ENCODE data around the gene RNF10. TPM values are rescaled to one million over a fixed set of nuclear protein-coding genes. Genes with fewer than 3 reads are reported as not detected.
A peak's percentile ranks its signal among the peaks of the same experiment; 100 is the strongest.

RNF10 gene
- total RNA-seq, 6 experiments from 2014 or later = 145 to 203 (median 158) TPM

DNA sequence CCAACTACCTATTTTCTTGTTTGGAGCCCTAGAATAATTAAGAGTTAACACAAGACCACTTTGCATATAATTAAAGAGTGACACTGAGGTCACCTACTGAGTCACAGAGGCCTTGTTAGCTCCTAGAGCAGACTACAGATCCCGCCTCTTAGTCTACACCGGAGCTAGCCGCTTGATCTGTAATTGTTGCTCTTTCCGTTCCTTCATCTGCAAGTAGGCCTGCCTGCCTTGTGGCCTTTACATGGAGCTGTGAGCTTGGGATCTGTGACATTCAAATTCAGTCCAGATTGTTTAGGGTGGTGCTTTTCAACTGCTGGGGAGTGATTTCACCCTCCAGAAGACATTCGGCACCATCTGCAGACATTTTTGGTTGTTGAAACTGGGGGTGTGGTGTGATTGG, 43.8 kb upstream of the RNF10 start:
- no peak for DNase-seq
- H3K36me3 Mint-ChIP-seq (ENCODE audit: low read depth) = peaks cover 17% of the 10 kb centered on the region
- H3K9me3 Mint-ChIP-seq = no peaks in the 10 kb centered on the region
- no peak overlapping the region for H3K27ac Mint-ChIP-seq
- no peak overlapping the region for H3K4me3 Mint-ChIP-seq
- TF ChIP-seq, protein P1, sequence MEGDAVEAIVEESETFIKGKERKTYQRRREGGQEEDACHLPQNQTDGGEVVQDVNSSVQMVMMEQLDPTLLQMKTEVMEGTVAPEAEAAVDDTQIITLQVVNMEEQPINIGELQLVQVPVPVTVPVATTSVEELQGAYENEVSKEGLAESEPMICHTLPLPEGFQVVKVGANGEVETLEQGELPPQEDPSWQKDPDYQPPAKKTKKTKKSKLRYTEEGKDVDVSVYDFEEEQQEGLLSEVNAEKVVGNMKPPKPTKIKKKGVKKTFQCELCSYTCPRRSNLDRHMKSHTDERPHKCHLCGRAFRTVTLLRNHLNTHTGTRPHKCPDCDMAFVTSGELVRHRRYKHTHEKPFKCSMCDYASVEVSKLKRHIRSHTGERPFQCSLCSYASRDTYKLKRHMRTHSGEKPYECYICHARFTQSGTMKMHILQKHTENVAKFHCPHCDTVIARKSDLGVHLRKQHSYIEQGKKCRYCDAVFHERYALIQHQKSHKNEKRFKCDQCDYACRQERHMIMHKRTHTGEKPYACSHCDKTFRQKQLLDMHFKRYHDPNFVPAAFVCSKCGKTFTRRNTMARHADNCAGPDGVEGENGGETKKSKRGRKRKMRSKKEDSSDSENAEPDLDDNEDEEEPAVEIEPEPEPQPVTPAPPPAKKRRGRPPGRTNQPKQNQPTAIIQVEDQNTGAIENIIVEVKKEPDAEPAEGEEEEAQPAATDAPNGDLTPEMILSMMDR (IDR thresholded peaks at IDR 0.05) = no peak
- H3K4me1 Mint-ChIP-seq (ENCODE audit: low read depth) = peaks cover 23% of the 10 kb centered on the region
- H3K27me3 Mint-ChIP-seq (ENCODE audit: insufficient read depth) = no peaks in the 10 kb centered on the region; the same call in 1 of the 2 replicates

DNA sequence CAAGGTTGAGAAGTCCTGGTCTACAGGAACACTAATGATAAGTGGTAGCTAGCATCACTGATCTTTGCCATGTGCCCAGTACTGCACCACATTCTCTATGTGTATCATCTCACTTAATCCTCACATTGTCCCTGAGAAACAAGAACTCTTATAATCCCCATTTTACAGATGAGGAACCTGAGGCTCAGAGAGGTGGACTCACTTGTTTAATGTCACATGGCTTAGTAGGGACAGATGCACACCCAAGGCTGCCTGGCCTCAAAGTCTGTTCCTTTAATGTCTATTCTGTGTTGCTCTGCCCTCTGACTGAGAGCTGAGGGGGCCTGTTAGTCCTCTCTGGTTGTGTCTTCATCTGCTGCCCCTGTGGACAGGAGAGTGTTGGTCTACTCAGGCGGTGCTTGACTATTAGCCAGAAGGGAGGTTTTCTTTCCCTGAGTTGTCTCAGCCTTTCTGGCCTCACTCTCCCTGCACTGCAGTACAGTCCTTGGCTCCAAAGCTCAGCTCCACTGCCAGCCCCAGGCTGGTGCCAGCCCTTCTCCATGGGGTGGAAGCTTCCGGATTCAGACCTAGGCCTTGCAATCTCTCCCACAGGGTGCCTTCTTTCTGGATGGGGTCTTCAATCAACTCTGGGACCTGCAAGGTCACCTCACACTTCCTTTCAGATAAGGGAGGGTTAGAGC, 43.2 kb upstream of the RNF10 start:
- Mint-ChIP-seq H3K27ac (no peak overlapping the region), H3K4me1 (ENCODE audit: low read depth) (peaks cover 23% of the 10 kb centered on the region), H3K4me3 (no peak overlapping the region), H3K36me3 (ENCODE audit: low read depth) (peaks cover 17% of the 10 kb centered on the region), H3K9me3 (no peaks in the 10 kb centered on the region), H3K27me3 (ENCODE audit: insufficient read depth) (no peaks in the 10 kb centered on the region; the same call in 1 of the 2 replicates)
- TF ChIP-seq, protein P1 (IDR thresholded peaks at IDR 0.05) = no peak
- no peak for DNase-seq

DNA sequence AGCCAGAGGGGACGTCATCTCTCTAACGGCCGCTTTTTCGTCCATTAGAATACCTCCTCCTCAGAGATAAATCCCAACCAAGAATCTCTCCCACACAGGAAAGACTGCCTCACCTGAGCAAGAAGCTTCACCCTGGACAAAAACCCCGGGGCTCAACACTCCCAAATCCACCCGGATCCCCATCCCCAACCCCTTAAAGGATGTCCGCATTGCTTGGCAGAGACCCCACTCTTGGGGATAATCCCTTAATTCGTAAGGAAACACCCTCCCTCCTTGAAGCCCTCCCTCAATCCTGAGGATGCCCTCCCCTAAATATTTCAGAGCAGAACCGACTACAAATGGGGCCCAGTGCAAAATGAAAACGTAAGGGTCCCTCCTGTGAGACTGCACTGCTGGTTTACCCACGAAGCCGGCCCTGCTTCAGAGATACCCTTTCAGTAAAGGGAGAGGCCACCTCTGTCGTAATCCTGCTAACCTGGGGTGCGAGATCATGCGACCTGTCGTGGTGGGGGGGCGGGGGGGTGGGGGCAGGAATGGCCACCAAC, 38.9 kb upstream of the RNF10 start:
- TF ChIP-seq, protein P1 (IDR thresholded peaks at IDR 0.05) = no peak
- DNase-seq = no peak
- Mint-ChIP-seq H3K27ac (peak overlapping the region; percentile 72), H3K9me3 (no peaks in the 10 kb centered on the region), H3K36me3 (ENCODE audit: low read depth) (peaks cover 36% of the 10 kb centered on the region), H3K4me3 (peak overlapping the region; percentile 89), H3K4me1 (ENCODE audit: low read depth) (peaks cover 30% of the 10 kb centered on the region), H3K27me3 (ENCODE audit: insufficient read depth) (no peaks in the 10 kb centered on the region; the same call in 1 of the 2 replicates)

DNA sequence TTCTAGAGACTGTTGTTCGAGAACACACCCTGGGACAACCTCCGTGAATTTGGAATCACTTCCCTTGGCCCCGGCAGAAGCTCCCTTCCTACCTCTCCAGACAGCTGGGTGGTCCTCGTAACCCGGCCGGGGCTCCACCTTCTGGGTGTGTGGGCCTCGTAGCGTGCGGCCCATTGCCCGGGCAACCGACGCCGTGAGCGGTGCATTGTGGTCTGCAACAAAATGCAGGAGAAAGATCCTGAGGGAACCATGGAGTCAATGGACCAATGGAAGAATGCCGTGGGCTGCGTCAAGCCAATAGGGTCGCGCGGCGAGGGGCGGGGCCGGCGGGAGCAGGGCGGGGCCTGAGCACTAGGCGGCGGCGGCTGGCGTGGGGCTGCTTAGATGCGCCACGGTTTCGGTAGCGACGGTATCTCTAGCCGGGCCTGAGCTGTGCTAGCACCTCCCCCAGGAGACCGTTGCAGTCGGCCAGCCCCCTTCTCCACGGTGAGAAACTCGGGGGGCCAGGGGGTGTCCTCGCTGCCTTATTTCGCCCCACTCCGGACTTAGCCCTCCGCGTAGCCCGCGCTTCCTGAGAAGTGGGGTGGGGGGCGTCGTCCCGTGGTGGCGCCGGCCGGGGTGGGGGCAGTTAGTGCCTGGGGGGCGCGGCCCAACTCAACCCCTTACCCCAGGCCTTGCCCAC, 38.3 kb upstream of the RNF10 start, which contains the start of gene DYNLL1:
Gene DYNLL1 (plus strand): TSS at position 383 of the 682 bp plus-strand sequence. CDS start 309 bp downstream, outside the sequence.
- no peaks in the 10 kb centered on the region; the same call in 1 of the 2 replicates for H3K27me3 Mint-ChIP-seq (ENCODE audit: insufficient read depth)
- DNase-seq = peak; percentile 94
- H3K27ac Mint-ChIP-seq = peak within 1 kb of the TSS; percentile 75
- peaks cover 37% of the 10 kb centered on the region for H3K4me1 Mint-ChIP-seq (ENCODE audit: low read depth)
- no peaks in the 10 kb centered on the region for H3K9me3 Mint-ChIP-seq
- H3K36me3 Mint-ChIP-seq (ENCODE audit: low read depth) = peaks cover 32% of the 10 kb centered on the region
- peak within 1 kb of the TSS; percentile 89 for H3K4me3 Mint-ChIP-seq
- TF ChIP-seq, protein P1 (IDR thresholded peaks at IDR 0.05) = no peak; the same call in 1 of the 2 replicates

DNA sequence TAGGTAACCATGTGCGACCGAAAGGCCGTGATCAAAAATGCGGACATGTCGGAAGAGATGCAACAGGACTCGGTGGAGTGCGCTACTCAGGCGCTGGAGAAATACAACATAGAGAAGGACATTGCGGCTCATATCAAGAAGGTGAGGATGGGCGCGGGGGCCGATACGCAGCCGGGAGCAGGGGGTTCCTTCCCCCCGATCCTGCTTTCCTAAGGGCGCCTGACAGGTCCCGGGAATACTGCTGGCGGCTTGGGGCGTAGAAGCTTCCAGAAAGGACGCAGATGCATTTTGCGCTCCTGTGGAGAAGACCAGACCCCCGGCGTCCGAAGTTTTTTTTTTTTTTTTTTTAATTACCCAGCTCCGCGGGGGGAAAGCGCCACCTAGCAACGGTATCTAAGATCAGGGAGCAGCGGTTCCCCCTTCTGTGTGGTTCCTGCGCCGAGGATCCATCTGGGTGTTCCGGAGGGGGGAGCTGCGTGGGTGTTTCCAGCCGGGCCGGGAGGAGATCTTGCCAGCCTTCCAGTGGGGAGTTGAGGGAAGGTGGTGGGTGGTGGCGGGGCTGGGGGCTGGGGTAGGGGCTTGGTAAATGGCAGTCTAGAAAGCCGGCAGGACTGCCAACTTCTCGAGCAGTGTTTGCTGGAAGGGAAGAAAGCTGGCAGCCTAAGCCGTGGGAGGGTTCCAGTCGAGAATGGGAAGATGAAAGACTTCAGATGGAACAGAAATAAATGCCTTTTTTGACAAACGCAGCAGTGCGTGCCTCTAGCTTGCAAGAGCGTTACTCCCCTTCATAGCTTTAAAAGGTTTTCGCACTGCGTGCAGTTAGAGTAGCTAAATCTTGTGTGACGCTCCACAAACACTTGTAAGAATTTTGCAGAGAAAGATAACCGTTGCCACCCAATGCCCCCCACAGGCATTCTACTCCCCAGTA, 37.5 kb upstream of the RNF10 start:
- H3K4me1 Mint-ChIP-seq (ENCODE audit: low read depth) = peaks cover 37% of the 10 kb centered on the region
- H3K27ac Mint-ChIP-seq = peak overlapping the region; percentile 75
- peak; percentile 27 for DNase-seq
- H3K9me3 Mint-ChIP-seq = no peaks in the 10 kb centered on the region
- H3K27me3 Mint-ChIP-seq (ENCODE audit: insufficient read depth) = no peaks in the 10 kb centered on the region; the same call in 1 of the 2 replicates
- TF ChIP-seq, protein P1 (IDR thresholded peaks at IDR 0.05) = peak; percentile 17; the same call in 1 of the 2 replicates
- peak overlapping the region; percentile 89 for H3K4me3 Mint-ChIP-seq
- peaks cover 32% of the 10 kb centered on the region for H3K36me3 Mint-ChIP-seq (ENCODE audit: low read depth)

All from HFFc6 (cell line).